NCI-H1105 (cell line): Measurements from ENCODE around the gene WDR1.
"Not testable (repeated sequence)": the region's sequence is repeated elsewhere in the genome, so short reads cannot be mapped to it uniquely, and the experiment has no call there.

Source experiments
- DNase-seq: peaks from one replicate; lab custom pipeline; 2025; lab: John Stamatoyannopoulos, UW

Gene WDR1

DNA sequence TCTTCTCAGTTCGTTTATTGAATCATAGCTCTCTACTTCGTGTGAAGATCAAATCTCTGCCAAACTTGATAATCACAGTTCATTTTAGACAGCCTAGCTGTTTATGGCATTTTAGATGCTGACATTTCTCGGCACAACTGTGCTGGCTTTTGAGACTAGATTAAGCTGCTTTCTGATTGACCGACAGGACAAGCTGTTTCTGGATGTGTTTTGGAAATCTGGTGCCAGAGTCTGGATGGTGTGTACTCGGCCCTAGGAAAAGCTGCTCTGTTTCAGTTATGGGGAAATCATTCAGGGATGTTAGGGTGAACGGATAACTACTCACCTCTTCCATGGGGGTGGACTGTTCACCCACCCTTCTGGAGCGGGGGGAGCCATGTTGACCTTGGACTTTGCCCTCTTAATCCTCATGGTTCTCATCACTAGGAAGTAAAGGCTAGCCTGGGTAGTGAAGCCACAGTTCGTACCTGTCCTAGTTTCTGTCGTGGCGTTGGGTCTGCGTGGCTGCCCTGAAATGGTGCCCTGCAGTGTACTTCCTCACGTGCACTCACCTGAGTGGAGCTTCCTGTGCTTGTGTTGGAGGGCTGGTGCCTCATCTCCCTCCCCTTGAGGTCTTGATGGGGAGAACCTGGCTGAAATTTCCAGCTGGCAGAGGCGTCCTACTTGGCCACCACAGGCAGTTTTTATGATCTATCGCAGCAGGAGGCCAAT is 13.7 kb upstream of the WDR1 start:
- no peak for DNase-seq

DNA sequence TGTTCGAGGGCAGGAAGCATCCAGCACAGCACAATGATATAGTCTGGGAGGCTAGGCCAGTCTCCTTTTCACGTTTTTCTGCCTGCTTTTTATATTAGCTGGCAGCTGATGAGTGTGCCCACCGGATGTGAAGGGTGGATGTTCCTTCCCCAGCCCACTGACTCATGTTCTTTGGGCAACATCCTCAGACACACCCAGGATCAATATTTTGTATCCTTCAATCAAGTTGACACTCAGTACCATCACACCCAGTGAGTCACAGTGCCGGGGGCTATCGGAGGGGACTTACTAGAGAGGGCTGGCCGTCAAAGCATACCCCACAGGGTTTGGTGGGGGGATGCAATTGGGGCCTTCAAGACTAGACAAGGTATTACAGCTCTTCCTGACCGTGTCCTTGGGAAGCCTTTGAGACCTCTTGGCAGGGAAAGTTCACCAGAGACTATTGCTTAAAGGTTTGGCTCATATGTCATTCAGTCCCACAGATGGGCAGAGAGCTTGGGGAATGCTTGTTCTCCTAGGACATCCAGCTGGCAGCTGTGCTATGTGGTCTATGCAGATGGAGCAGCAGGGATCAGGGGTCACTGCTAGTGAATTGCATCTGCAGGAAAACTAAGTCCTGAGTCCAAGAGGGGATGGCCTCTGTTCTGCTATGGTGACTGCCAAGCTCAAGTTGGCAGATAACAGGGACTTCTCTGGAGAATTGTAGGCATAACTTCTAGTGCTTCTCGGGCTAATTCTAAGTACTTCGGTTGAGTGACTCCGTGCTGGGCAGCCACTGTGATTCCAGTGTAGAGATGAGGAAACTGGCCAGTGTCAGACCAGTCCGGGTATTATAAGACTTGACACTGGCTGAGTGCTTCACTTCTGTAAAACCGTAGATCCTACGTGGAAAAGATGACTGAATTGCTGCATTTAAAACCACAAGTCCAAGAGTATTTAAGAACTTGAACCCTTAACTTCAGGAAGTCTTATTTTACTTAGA is 12.9 kb upstream of the WDR1 start:
- DNase-seq: no peak

DNA sequence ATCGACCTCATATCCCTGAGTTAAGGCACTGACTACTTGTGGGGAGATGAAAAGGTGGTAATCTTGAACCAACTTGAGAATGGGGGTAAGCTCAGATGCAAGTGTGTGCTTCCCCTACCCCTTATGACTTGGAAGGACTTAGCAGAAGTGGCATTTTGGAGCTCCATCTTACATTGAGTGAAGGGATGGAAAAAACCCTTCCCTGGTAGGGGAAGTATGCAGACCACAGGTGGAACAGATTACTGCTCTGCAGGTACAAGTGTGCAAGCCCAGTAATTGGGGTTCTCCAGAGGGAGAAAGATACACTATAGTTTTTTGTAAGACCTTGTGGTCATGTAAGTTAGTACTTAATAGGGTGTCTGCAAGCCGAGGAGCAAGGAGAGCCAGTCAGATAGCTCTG is 12.2 kb upstream of the WDR1 start:
- DNase-seq: no peak

DNA sequence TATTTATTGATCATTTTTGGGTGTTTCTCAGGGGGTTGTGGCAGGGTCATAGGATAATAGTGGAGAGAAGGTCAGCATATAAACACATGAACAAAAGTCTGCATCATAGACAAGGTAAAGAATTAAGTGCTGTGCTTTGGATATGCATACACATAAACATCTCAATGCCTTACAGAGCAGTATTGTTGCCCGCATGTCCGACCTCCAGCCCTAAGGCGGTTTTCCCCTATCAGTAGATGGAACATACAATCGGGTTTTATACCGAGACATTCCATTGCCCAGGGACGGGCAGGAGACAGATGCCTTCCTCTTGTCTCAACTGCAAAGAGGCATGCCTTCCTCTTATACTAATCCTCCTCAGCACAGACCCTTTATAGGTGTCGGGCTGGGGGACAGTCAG is 10.9 kb upstream of the WDR1 start:
- DNase-seq: not testable (repeated sequence)

DNA sequence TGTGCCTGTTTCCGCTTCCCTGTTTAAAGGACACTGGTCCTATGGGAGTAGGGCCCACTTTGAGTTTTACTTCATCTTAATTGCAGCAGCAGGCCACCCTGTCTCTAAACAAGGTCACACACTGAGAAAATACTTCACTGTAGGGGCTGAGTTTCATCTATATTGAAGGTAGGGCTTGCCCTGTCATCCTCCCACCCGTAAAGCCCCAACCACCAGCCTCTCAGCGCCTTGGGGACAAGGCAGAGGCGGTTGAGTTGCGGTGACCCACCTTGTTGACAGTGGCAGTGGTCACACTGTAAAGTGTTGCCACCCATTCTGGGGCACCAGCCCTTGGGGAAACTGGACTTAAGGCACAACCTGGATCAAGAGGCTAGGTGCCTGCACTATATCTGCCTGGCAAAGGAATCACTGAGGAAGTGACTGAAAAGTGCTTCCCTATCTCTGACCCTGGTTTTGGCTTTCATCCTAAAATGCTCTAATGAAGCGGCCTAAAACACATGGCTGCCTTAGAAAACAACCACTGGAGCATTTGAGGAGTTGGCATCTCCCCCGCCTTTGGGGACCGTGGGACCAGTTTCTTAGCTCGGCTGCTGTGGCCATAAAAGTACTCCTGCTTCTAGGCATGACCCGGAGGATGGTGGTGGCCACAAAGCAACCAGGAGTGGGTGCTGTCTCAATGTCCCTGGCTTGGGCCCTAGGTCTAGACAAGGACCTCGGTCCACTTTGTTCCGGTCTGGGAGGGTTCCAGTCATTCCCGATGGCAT is 7.8 kb upstream of the WDR1 start:
- no peak for DNase-seq

DNA sequence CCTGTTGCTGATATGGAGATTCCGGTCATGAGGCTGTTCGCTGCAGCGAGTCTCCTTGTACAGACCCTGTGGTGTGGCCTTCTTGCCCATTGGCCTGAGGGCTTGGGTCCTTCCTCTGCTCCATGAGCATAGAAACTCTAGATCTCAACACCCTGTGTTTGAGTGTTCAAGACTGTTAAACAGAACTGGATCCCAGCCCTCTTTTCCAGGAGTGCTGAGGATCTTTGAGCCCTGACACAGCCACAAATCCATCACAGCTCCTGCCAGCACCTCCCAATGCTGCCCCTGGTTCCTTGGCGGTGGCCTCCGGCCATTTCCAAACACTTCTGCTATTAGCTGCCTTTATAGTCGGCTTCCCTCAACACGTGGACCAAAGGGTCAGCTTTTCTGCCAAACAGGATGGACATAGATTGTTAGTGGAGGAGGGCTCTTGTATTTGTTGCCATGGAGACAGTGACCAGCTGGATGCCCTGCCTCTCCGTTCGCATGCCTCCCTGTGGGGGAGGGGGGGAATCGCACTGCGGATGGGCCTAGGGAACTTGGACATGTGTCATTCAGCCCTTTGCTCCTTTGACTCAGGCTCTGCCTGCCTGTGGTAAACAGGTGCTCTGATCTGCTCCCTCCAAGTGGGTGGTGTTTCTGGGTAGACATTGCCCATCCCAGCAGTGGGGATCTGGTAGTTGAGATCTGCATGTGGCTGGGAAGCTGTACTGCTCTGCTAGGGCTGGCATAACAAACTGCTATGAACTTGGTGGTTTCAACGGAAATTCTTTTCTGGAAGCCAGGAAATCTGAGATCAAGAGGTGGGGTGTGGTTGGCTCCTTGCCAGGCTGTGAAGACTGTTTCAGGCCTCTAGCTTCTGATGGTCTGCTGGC is 6.9 kb upstream of the WDR1 start:
- DNase-seq: no peak

DNA sequence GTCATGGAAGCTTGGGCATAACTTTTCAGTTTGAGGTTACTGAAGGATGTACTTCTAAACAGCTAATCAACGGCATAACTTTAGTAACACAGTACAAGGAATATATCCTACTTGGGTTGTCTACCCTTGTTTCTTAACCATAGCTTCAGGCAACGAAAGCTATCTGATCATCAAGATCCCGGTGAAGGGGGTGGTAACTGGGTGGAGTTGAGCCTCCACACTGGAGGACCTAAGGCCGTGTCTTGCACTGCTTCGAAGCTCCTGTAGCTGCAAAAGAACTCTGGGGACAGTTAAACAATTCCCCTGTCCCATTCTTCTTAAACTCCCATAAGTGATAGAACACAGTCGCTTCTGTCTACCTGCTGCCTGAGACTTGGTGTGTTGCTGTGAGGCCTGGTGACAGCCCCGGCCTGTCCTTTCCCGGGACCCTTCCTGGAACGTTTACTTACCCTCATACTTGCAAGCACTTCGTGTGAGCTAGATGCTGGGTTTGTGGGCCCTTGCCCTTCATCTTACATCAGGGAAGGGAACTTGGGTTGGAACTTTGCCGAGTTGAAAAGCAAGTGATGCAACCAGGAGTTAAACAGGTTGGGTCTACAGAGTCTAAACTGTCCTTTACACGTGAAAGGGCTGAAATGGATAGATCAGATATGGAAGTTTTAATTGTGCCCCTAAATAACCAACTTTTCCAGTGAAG is 5.8 kb upstream of the WDR1 start:
- DNase-seq: no peak

DNA sequence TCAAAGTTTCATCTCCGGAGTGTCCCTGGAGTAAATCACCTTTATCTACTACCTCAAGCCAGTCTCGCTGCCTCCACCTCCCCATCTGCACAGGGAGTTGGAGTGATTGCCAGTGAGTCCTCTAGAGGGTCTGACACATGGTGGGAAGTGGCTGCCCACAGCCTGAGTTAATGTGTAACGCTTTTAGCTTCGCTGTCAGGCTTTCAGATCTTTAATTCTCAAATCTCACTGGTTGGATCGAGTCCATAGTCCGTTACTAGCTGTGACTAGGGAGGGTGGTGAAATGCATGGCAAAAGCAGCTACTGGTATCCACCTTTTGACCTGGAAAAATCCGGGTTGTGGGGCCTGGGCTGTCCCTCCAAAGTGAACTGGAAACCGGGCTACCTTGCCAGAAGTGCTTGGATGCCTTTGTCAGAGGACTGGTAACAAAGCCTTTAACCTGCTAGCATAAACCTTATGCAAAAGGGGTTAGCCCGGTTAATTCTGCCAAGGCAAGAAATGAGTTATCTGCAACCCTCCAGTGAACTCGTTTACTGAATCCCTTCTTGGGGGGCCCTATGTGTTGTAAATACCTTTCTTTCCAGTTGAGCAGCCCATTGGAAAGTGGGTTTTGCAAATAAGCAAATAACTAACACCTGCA is 5.1 kb upstream of the WDR1 start:
- DNase-seq: no peak

DNA sequence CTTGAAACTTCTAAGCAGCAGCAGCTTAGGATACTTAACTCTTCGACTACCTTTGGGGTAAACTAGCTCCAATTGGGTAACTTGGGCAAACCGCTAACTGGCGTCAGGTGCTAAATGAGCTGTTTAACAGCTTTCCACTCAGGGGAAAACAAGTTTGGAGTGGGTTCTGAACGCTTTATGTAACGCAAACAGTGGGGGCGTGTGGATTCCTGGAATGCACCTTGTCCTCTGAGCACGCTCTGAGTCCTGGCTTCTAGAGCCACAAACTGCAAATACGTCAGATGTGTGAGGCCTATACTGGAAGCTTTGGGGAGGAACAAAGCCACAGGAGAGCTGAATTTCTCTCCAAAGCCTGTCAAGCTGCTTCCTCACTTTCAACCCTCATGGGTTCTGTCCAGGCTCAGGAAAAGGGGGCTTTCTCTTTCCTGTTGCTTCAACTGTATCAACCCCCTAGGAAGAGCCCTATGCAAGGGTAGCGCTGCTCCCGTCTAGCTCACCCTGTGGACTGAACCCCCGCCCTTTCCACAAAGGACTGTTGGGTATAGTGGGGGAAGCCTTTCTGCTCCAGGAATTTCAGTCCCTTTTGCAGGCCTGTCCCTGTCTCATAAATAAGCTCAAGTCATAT is 4.5 kb upstream of the WDR1 start:
- no peak for DNase-seq

DNA sequence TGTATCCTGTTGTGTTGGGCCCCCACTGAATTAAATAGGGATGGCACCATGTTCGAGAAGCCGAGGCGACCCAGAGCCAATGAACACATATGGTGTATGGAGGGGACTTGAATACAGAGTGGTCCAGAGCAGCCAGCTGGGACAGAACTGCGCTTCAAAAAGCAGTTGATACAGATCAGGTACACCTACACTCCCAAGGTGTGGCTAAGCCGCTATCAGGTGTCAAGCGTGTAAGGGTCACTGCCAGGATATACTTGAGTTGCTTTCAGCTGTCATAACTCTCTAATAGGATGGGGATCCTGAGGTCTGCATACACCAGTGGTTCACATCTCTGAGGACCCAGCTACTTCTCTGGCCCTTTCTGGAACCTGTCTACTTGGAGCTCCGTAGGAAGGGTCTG is 3.2 kb upstream of the WDR1 start:
- no peak for DNase-seq

DNA sequence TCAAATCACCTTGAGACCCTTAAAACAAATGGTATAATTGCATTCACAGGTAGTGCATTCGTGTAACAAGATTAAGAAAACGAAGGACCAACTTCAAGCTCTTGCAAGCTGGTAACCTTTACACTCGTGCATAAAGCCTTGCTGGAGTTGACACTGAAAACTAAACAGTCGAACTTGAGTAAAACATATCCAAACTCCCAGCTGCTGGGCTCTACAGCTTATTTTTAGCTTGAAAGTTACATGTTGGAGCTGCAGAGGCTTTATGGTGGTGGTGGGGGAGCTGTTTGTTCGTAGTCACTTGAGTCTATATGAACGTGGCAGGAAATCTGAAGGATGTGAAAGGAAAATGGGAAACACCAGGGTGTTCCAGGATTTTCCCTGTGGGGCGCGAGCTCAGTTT is 2.7 kb upstream of the WDR1 start:
- DNase-seq: no peak

DNA sequence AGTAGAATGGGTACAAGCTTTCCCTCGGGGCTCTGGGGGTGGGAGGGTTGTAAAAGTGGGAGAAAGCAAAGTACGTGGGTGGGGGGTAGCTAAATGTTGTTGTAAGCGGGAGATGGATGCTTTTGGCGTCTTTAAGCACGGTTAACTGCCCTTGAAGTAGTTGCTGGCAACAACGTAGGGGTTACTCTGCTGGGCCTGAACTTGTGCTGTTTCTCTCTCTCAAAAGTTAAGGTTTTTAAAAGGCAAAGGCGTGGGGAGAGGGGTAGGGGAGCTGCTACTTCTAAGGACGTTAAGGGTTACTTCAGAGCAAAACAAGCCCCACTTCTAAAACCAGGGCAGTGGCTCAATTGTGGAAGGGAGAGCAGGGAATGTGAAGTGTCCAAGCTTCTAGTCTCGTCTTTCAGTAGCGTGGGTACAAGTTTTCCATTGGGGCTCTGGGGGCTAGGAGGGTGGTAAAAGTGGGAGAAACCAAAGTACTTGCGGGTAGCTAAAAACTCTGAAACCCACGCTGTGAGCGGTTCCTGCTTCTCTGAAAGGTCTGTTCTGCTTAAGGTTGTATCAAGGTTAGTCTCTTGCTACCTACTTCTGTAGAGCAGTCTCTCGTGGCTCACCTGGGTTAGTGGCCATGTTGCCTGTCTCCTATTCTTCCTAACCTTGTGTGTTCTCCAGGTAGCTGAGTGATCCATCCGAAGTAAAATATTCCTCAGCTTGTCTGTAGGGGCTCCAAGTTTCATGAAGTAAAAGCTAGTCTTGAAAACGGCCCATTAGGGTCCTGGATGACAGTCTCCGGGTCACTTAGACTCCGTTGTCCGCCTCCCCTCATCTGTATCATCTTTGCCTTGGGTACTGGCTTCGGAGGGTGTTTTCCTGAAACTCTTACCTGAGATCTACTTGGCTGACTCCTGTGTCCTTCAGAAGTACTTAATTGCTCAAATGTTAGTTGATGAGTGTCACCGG is 1.7 kb upstream of the WDR1 start:
- DNase-seq: no peak

DNA sequence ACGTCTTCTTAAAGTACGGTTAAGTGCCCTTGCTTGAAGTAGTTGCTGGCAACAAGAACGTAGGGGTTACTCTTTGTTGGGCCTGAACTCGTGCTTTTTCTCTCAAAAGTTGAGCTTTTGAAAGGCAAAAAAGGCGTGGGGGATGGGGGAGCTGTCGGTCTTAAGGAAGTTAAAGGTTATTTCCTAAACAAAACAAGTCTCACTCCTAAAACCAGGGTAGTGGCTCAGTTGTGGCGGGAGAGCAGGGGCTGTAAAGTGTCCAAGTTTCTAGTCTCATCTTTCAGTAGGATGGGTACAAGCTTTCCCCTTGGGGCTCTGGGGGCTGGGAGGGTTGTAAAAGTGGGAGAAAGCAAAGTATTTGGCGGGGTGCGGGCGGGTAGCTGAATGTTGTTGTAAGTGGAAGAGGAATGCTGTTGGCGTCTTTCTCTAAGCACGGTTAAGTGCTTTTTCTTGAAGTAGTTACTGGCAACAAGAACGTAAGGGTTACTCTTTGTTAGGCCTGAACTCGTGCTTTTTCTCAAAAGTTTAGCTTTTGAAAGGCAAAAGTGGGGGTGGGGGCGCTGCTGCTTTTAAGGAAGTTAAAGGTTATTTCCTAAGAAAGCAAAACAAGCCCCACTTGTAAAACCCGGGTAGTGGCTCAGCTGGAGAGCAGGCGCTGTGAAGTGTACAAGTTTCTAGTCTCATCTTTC is 904 bp upstream of the WDR1 start:
- DNase-seq: no peak

DNA sequence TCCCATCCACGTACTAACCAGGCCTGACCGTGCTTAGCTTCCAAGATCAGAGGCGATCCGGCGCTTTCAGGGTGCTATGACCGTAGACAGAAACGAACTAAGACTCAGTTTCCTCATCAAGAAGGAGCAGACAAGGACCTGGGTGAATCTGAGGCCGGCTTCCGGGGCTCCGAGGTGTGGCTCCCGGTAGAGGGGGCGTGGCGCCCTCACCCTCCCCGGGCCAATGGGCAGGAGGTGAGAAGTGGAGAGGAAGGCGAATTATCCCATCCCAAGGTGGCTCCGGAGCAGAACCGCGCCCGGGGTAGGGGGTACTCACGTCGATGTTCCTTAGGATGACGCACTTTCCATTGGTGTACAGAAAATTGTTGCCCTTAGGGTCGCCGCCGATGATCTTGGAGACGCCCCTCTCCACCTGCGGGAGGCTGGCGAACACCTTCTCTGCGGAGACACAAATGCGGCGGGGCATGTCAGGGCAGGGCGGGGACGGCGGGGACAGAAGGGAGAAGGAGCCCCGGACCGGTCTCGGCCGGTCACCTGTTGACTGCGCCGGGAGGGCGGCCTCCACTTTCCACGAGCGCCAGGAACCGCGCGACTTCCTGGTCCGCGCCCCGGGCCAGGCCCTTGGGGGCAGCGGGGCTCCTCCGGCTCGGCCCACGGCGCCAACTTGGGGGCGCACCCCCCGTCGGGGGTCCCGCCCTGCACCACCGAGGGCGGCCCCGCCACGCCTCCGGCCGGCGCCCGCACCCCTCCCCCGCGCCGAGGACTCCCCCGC is 616 bp downstream of the WDR1 start:
- peak; percentile 13 for DNase-seq

DNA sequence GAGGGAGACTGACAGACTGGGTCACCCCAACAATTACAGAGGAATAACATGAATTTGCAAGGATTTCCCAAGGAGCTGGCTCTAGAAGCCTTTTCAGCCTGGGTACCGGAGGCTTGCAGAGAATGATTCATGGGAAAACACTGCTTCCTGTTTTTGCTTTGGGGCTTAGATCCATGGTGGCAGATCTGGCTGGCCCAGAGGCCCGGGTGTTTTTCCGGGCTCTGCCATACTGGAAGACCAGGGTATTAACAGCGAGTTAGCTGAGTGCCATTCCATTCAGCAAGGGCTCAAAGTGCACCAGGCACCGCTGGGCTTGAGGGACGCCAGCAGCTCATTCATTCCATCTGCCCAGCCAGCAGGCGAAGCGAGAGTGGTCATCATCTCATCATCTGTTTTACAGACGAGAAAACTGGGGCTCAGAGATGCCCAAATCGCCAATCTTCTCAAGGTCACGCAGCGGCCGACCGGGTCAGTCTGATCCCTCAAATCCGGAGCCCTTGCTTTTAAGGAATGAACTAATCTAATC is 1.3 kb downstream of the WDR1 start:
- DNase-seq: no peak

DNA sequence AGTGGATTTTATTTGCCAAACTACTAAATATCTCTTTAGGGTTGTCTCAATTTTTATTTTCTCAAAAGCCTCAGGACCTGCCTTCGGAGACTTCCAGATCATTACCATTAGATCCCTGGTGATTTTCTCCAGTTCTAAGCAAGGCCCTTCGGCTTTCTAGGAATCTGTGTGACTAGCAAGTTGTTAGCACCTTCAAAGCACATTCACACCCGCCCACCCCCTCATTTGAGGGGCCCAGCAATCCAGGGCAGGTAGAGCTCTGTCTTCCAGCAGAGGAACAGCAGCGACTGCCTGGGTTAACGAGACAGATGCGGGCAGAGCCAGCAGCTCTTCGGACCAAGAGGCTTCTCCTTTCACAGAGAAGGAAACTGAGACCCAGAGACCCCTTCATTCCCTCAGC is 2.0 kb downstream of the WDR1 start:
- no peak for DNase-seq

DNA sequence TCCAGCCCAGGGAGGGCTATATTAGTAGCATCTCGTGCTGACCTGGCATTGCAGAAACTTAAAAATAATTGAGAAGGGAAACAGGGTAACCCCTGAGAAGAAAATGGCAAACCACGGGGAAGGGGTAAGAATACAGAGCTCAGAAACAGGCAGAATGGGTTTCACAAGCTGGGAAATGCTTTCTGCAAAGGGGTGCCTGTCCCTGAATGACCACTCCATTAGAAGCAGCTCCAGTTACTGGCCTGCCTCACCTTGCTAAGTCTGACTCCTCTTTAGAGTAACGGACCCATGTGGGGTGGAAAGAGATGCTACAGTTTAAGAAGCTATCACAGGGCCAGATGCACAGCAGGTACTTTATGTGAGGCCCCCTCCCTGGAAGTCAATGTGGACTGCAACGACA is 2.5 kb downstream of the WDR1 start:
- no peak for DNase-seq
